Lower lobe of right lung (tissue), 2 donors: ENCODE measurements around the gene VAPB. TPM values are rescaled to one million over a fixed set of nuclear protein-coding genes. Genes with fewer than 3 reads are reported as not detected.

Experiments used
- ATAC-seq, 2 donors: fragments of 200-7000 bp; cut with Tn5 transposase; one replicate each; pipeline ENCODE4 v1.9.1; 2020 to 2022; ENCODE audit warnings: mild to moderate bottlenecking in 2 of 2, moderate library complexity in 2 of 2
- DNase-seq: peaks from one replicate; pipeline ENCODE4 v3.0.0-alpha.2; 2020
- H3K27ac ChIP-seq: fragments of 200-600 bp; one replicate; pipeline ENCODE4 v1.8.0; 2022
- H3K27me3 ChIP-seq: fragments of 200-600 bp; one replicate; pipeline ENCODE4 v1.8.0; 2022; ENCODE audit warnings: low read depth
- H3K36me3 ChIP-seq: fragments of 200-600 bp; one replicate; pipeline ENCODE4 v1.8.0; 2022; ENCODE audit warnings: mild to moderate bottlenecking
- H3K4me1 ChIP-seq: fragments of 200-600 bp; one replicate; pipeline ENCODE4 v1.8.0; 2022
- H3K4me3 ChIP-seq: fragments of 200-600 bp; one replicate; pipeline ENCODE4 v1.8.0; 2022; ENCODE audit warnings: mild to moderate bottlenecking
- H3K9me3 ChIP-seq: fragments of 200-600 bp; one replicate; pipeline ENCODE4 v1.8.0; 2022
- intact Hi-C: fragments of 100-400 bp; cut with DNase I; formaldehyde crosslinking; loops from one replicate; pipeline ENCODE4 v1.11.0; 2022
- total RNA-seq: library from RNA; stranded (reverse); fragmentation: NEBNext Ultra II Directional; extraction: Animal tissue kit (Norgen Biotek cat#: 25700); gene quantifications from one replicate; pipeline ENCODE4 v1.2.1, GENCODE V29; 2021
- TF ChIP-seq, protein P1 (sequence below): fragments of 200-600 bp; IDR thresholded peaks from one replicate; pipeline ENCODE4 v1.8.0; 2022; ENCODE audit warnings: antibody characterized with exemption, mild to moderate bottlenecking
- donor health status: DM: no; HTN: yes; CAD: no; lungs with severe emphysema.

Gene VAPB
- total RNA-seq, 1 donor from 2014 or later: 44.5 TPM

DNA sequence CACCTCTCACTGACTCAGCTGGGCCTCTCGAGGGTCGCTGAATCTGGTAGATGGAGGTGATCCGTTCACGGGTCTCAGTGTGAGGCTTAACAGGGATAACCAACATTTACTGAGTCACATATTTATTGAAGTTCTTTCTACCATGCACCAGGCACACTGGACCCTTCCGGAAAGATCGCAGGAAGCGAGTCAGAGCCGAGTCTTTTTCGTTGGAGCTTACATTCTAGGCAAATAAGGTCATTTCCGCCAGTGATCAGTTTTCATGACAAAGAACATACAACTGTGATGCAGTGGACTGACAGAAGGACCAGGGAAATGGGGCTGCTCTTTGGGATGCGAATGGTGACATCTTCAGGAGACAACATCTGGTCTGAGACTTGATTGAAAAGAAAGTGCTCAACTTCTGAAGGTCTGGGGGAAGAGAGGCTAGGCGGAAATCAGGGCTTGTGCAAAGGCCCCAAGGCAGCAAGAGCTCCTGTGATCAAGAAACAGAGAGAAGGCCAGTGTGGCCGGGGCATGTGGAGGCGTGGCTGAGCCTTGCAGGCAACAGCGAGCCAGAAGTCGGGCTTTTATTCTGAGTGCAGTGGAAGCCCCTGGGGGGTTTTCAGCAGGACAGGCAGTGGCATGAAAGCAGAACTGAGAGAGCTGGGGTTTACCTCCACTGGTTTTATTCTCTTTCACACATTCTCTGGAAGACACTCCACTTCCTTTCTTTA lies 69.5 kb downstream of the VAPB start:
- intact Hi-C loops: loop anchor here (10.0 kb wide), 1 partner anchor 224 kb away; no protein-coding TSS in a partner anchor
- H3K36me3 ChIP-seq: no peaks in the 10 kb centered on the region
- TF ChIP-seq, protein P1, sequence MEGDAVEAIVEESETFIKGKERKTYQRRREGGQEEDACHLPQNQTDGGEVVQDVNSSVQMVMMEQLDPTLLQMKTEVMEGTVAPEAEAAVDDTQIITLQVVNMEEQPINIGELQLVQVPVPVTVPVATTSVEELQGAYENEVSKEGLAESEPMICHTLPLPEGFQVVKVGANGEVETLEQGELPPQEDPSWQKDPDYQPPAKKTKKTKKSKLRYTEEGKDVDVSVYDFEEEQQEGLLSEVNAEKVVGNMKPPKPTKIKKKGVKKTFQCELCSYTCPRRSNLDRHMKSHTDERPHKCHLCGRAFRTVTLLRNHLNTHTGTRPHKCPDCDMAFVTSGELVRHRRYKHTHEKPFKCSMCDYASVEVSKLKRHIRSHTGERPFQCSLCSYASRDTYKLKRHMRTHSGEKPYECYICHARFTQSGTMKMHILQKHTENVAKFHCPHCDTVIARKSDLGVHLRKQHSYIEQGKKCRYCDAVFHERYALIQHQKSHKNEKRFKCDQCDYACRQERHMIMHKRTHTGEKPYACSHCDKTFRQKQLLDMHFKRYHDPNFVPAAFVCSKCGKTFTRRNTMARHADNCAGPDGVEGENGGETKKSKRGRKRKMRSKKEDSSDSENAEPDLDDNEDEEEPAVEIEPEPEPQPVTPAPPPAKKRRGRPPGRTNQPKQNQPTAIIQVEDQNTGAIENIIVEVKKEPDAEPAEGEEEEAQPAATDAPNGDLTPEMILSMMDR: no peak
- DNase-seq (no peak), ATAC-seq (no peak)
- no peak overlapping the region for H3K27ac ChIP-seq
- H3K4me3 ChIP-seq: no peak overlapping the region
- no peaks in the 10 kb centered on the region for H3K4me1 ChIP-seq
- H3K27me3 ChIP-seq: no peaks in the 10 kb centered on the region
- no peaks in the 10 kb centered on the region for H3K9me3 ChIP-seq

GRCh38 chr20:58459058-58459750 lies 70.2 kb downstream of the VAPB start:
- intact Hi-C loops: loop anchor here (10.0 kb wide), 1 partner anchor 224 kb away; no protein-coding TSS in a partner anchor
- H3K4me1 ChIP-seq: no peaks in the 10 kb centered on the region
- no peaks in the 10 kb centered on the region for H3K9me3 ChIP-seq
- H3K27ac ChIP-seq: no peak overlapping the region
- H3K4me3 ChIP-seq: no peak overlapping the region
- DNase-seq (no peak), ATAC-seq (no peak)
- TF ChIP-seq, protein P1: no peak
- no peaks in the 10 kb centered on the region for H3K27me3 ChIP-seq
- no peaks in the 10 kb centered on the region for H3K36me3 ChIP-seq

DNA sequence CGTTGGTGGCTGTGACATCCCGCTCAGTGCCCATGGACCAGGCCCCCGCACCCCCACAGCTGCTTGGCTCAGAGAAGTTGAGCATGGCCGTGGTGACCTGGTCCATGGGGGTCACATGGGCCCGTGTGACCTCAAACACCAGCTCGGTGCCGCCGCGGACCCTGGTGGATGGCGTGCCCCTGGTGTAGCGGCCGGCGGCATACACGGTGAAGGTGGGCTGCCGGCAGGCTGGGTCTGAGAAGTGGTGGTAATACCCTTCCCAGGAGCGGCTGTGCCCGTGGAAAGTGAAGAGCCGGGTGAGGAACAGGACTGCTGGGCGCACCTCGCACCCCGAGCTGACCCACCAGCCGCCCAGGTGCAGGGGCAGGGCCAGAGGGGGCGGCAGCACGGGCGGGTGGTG lies 72.1 kb downstream of the VAPB start:
- ATAC-seq: peak in 1 of 2 donors; percentile 25
- Histone ChIP-seq H3K4me3 (no peak overlapping the region), H3K4me1 (no peaks in the 10 kb centered on the region), H3K27ac (no peak overlapping the region), H3K36me3 (no peaks in the 10 kb centered on the region), H3K27me3 (no peaks in the 10 kb centered on the region), H3K9me3 (no peaks in the 10 kb centered on the region)
- TF ChIP-seq, protein P1: no peak
- intact Hi-C loops: no loop called here
- no peak for DNase-seq

- Histone ChIP-seq H3K9me3 (no peaks in the 10 kb centered on the region), H3K27me3 (peaks cover 1% of the 10 kb centered on the region), H3K4me3 (no peak overlapping the region), H3K4me1 (no peaks in the 10 kb centered on the region), H3K27ac (no peak overlapping the region), H3K36me3 (no peaks in the 10 kb centered on the region)
- TF ChIP-seq, protein P1: no peak
- intact Hi-C loops: no loop called here
- DNase-seq: no peak
- ATAC-seq: no peak
These were observed 72.9 kb downstream of the VAPB start for GRCh38 chr20:58461899-58462298.

DNA sequence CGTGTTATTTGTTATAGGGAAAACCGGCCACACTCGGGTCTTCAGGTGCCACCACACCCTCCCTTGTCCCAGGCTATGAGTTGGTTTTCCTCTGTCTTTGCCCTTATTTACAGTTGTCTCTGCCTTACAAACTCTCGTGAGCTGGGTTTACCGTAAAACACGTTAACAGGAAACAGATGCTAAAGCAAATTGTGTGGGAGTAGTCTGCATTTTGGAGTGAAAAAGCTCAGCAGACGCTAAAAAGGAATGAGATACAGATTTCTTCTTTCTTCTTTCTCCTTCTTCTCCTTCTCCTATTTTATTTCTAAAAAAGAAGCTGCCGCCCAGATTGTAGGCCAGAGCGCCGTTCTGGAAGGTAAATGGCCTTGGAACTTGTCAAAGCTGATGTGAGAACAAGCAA lies 74.2 kb downstream of the VAPB start:
- no peak for ATAC-seq
- H3K36me3 ChIP-seq: no peaks in the 10 kb centered on the region
- H3K27ac ChIP-seq: no peak overlapping the region
- H3K9me3 ChIP-seq: no peaks in the 10 kb centered on the region
- intact Hi-C loops: no loop called here
- H3K27me3 ChIP-seq: peaks cover 4% of the 10 kb centered on the region
- TF ChIP-seq, protein P1: no peak
- no peaks in the 10 kb centered on the region for H3K4me1 ChIP-seq
- DNase-seq: no peak
- H3K4me3 ChIP-seq: no peak overlapping the region
